Epithelial cell of prostate (primary cell): ENCODE measurements around the gene EOMES.

ENCODE experiments used
- DNase-seq: peaks from one replicate; pipeline ENCODE4 v3.0.0-alpha.2; 2011; ENCODE audit warnings: low read depth, low spot score
- H3K27ac ChIP-seq: fragments of 450-650 bp; 2 replicates; pipeline ENCODE4 v1.5.1; 2017; ENCODE audit warnings: mild to moderate bottlenecking

The EOMES gene

GRCh38 chr3:27723001-27723445, 900 bp upstream of the EOMES start:
- no peak for DNase-seq
- no peak overlapping the region for H3K27ac ChIP-seq

GRCh38 chr3:27720899-27721716, 1.0 kb downstream of the EOMES start:
- no peak overlapping the region for H3K27ac ChIP-seq
- DNase-seq, result no peak

- H3K27ac ChIP-seq, result no peak overlapping the region
- no peak for DNase-seq
These were observed 2.7 kb downstream of the EOMES start for GRCh38 chr3:27719314-27720003.

GRCh38 chr3:27718459-27718858, 3.7 kb downstream of the EOMES start:
- DNase-seq, result no peak
- no peak overlapping the region for H3K27ac ChIP-seq

- H3K27ac ChIP-seq, result no peak overlapping the region
- no peak for DNase-seq
These were observed 4.8 kb downstream of the EOMES start for GRCh38 chr3:27717200-27717852.

- no peak overlapping the region for H3K27ac ChIP-seq
- no peak for DNase-seq
These were observed 5.8 kb downstream of the EOMES start for GRCh38 chr3:27716309-27716708.

GRCh38 chr3:27715863-27716262, 6.3 kb downstream of the EOMES start:
- H3K27ac ChIP-seq, result no peak overlapping the region
- DNase-seq, result no peak

GRCh38 chr3:27715454-27715806, 6.7 kb downstream of the EOMES start:
- no peak for DNase-seq
- H3K27ac ChIP-seq, result no peak overlapping the region

- no peak for DNase-seq
These were observed 7.2 kb downstream of the EOMES start for GRCh38 chr3:27714692-27715453.

GRCh38 chr3:27714146-27714526, 8.0 kb downstream of the EOMES start:
- H3K27ac ChIP-seq, result no peak overlapping the region

More at GRCh38 chr3:27714692-27715453, 7.2 kb downstream of the EOMES start:
- no peak overlapping the region for H3K27ac ChIP-seq

GRCh38 chr3:27713435-27714145, 8.5 kb downstream of the EOMES start:
- no peak for DNase-seq
- no peak overlapping the region for H3K27ac ChIP-seq

More at GRCh38 chr3:27714146-27714526, 8.0 kb downstream of the EOMES start:
- DNase-seq, result no peak

- no peak overlapping the region for H3K27ac ChIP-seq
- DNase-seq, result no peak
These were observed 9.1 kb downstream of the EOMES start for GRCh38 chr3:27713078-27713423.

GRCh38 chr3:27712136-27713077, 9.7 kb downstream of the EOMES start:
- no peak overlapping the region for H3K27ac ChIP-seq
- no peak for DNase-seq

GRCh38 chr3:27708250-27708649, 13.9 kb downstream of the EOMES start:
- no peak for DNase-seq

GRCh38 chr3:27699067-27699466, 23.1 kb downstream of the EOMES start:
- H3K27ac ChIP-seq, result no peak overlapping the region
- no peak for DNase-seq

More at GRCh38 chr3:27708250-27708649, 13.9 kb downstream of the EOMES start:
- no peak overlapping the region for H3K27ac ChIP-seq

GRCh38 chr3:27696906-27697305, 25.2 kb downstream of the EOMES start:
- DNase-seq, result peak; percentile 63
- H3K27ac ChIP-seq, result no peak overlapping the region

- no peak for DNase-seq
- no peak overlapping the region for H3K27ac ChIP-seq
These were observed 26.5 kb downstream of the EOMES start for GRCh38 chr3:27695636-27696035.

- DNase-seq, result no peak
- no peak overlapping the region for H3K27ac ChIP-seq
These were observed 34.1 kb downstream of the EOMES start for GRCh38 chr3:27688053-27688452.

GRCh38 chr3:27686642-27687041, 35.5 kb downstream of the EOMES start:
- no peak for DNase-seq
- no peak overlapping the region for H3K27ac ChIP-seq
